ENCODE data around the gene COG7. TPM values are rescaled to one million over a fixed set of nuclear protein-coding genes. Genes with fewer than 3 reads are reported as not detected.

The COG7 gene
- total and polyA plus RNA-seq, 2 donors (not counting 3 experiments of a cell fraction or from before 2014, with no cell fraction given), result 24.1 to 42.0 TPM

DNA sequence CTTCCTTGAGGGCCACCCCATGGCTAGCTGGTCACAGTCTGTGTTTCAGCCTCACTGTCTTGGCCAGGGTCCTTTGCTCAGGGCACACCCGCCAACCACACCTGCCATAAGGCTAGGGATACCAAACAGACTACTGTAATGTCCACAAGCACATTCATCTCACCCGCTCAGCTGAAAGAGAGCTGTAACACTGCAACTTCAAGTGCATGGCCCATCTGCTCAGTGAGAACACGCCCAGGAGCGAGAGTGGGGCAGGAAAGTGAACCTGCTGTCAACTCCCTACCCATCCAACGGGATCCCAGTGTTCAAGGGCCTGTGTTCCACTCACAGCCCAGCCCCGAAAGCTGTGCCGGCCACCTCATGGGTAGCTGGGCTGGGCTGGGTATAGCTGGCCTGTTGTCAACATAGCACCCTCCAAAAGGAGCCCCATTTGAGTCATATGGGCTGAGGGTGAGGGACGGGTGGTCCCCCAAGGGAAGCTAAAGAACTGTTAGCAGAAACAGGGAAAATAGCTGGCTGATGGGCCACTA lies 95.2 kb downstream of the COG7 start:
- TF ChIP-seq POLR2AphosphoS5 (IDR thresholded peaks at IDR 0.05; ENCODE audit: insufficient read depth, low read depth, low read length) (no peak), MAX (IDR thresholded peaks at IDR 0.05; ENCODE audit: insufficient read depth, insufficient read length) (no peak)
- no peaks in the 10 kb centered on the region for H3K9me3 ChIP-seq (replicated peaks; ENCODE audit: control insufficient read depth, insufficient read depth, low read length)
- H2AFZ ChIP-seq (ENCODE audit: low read depth, low read length), result no peak overlapping the region
- no peaks in the 10 kb centered on the region for H3K9me1 ChIP-seq (replicated peaks; ENCODE audit: control insufficient read depth, extremely low read depth, insufficient read depth, low read length)
- BruUV-seq (replicated peaks), result no TSS peak
- no peaks in the 10 kb centered on the region for H3K79me2 ChIP-seq (ENCODE audit: control insufficient read depth, insufficient read depth, low read length)
- no peak for DNase-seq (ENCODE audit: low read depth, low spot score)
- H3K27ac ChIP-seq (ENCODE audit: insufficient read depth, low read depth, low read length), result no peak overlapping the region
- H3K4me3 ChIP-seq (replicated peaks in 1 of 3; ENCODE audit: insufficient read depth in 1 of 3, low read depth in 1 of 3, low read length in 3 of 3), result no peak overlapping the region
- CTCF ChIA-PET, result interaction anchor here (1.2 kb wide), 1 partner anchor 11 kb away, joined by 3 read pairs; no protein-coding TSS in a partner anchor
- POLR2A ChIA-PET, result no interaction called here
- H3K4me2 ChIP-seq (ENCODE audit: insufficient read depth, low read length), result no peak overlapping the region
- no peak for FAIRE-seq
- no peaks in the 10 kb centered on the region for H4K20me1 ChIP-seq (replicated peaks; ENCODE audit: control insufficient read depth, extremely low read depth, insufficient read depth, low read length)
- no peak overlapping the region for H3K9ac ChIP-seq (replicated peaks; ENCODE audit: extremely low read depth, insufficient read depth, low read length)
- no peaks in the 10 kb centered on the region for H3K4me1 ChIP-seq (ENCODE audit: control insufficient read depth, extremely low read depth, insufficient read depth, low read length)
- intact Hi-C loops (cut with micrococcal nuclease), result loop anchor here (5.0 kb wide), 1 partner anchor 74 kb away; no protein-coding TSS in a partner anchor
- H3K27me3 ChIP-seq (ENCODE audit: control insufficient read depth in 2 of 2, insufficient read depth in 2 of 2, low read length in 2 of 2), result no peaks in the 10 kb centered on the region
- dilution Hi-C loops (cut with MboI; ENCODE audit: extremely low pct_ligation_motif_present, low sequenced_read_pairs), result no loop called here
- H3K36me3 ChIP-seq (ENCODE audit: control insufficient read depth in 2 of 2, extremely low read depth in 1 of 2, insufficient read depth in 2 of 2, low read length in 2 of 2), result no peaks in the 10 kb centered on the region

DNA sequence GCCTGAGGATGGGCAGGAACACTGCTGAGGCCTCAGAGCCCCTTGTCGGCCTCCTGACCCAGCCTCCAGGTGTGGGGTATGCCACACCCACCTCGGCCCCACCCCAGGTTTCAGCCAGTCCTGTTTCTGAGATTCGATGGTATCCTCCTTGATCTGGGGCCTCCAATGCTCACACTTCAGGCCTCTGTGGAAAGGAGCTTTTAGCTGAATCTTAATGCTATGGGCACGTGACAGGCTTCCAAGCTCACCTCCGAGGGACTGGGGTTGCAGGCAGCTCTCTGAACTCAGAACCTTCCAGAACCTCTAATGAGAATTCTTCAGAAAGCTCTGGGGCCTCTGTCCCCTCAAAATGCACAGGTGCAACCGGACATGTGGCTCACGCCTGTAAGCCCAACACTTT lies 96.0 kb downstream of the COG7 start:
- ChIA-PET CTCF (interaction anchor here (1.8 kb wide), 1 partner anchor 25 kb away, joined by 6 read pairs; no protein-coding TSS in a partner anchor), POLR2A (no interaction called here)
- H3K79me2 ChIP-seq (ENCODE audit: control insufficient read depth, insufficient read depth, low read length), result no peaks in the 10 kb centered on the region
- dilution Hi-C loops (cut with MboI; ENCODE audit: extremely low pct_ligation_motif_present, low sequenced_read_pairs) (no loop called here), intact Hi-C loops (cut with micrococcal nuclease) (loop anchor here (5.0 kb wide), 1 partner anchor 75 kb away; no protein-coding TSS in a partner anchor)
- no peaks in the 10 kb centered on the region for H3K27me3 ChIP-seq (ENCODE audit: control insufficient read depth in 2 of 2, insufficient read depth in 2 of 2, low read length in 2 of 2)
- FAIRE-seq (no peak), DNase-seq (ENCODE audit: low read depth, low spot score) (no peak)
- H3K4me3 ChIP-seq (replicated peaks in 1 of 3; ENCODE audit: insufficient read depth in 1 of 3, low read depth in 1 of 3, low read length in 3 of 3), result no peak overlapping the region
- TF ChIP-seq JUN (IDR thresholded peaks at IDR 0.05; ENCODE audit: borderline replicate concordance, insufficient read depth, insufficient read length, low read depth), result no peak
- H3K9me1 ChIP-seq (replicated peaks; ENCODE audit: control insufficient read depth, extremely low read depth, insufficient read depth, low read length), result no peaks in the 10 kb centered on the region
- no peak overlapping the region for H3K4me2 ChIP-seq (ENCODE audit: insufficient read depth, low read length)
- no peaks in the 10 kb centered on the region for H3K36me3 ChIP-seq (ENCODE audit: control insufficient read depth in 2 of 2, extremely low read depth in 1 of 2, insufficient read depth in 2 of 2, low read length in 2 of 2)
- no peak overlapping the region for H3K27ac ChIP-seq (ENCODE audit: insufficient read depth, low read depth, low read length)
- no peaks in the 10 kb centered on the region for H3K9me3 ChIP-seq (replicated peaks; ENCODE audit: control insufficient read depth, insufficient read depth, low read length)
- no TSS peak for BruUV-seq (replicated peaks)
- no peaks in the 10 kb centered on the region for H4K20me1 ChIP-seq (replicated peaks; ENCODE audit: control insufficient read depth, extremely low read depth, insufficient read depth, low read length)
- no peak overlapping the region for H2AFZ ChIP-seq (ENCODE audit: low read depth, low read length)
- H3K4me1 ChIP-seq (ENCODE audit: control insufficient read depth, extremely low read depth, insufficient read depth, low read length), result no peaks in the 10 kb centered on the region
- no peak overlapping the region for H3K9ac ChIP-seq (replicated peaks; ENCODE audit: extremely low read depth, insufficient read depth, low read length)
